HG03039 (cell line): Measurements from ENCODE around the gene HS6ST3.
"Not testable (repeated sequence)": the region's sequence is repeated elsewhere in the genome, so short reads cannot be mapped to it uniquely, and the experiment has no call there.

Experiments used
- ATAC-seq: cut with Tn5 transposase; IDR thresholded peaks from one replicate; pipeline ENCODE4 v1.9.1; 2021; ENCODE audit warnings: mild to moderate bottlenecking, moderate library complexity; ENCODE audit not compliant: unreplicated experiment

The HS6ST3 gene

GRCh38 chr13:96422002-96422401 lies 332.1 kb downstream of the HS6ST3 start:
- no peak for ATAC-seq

GRCh38 chr13:96426167-96426566 lies 336.3 kb downstream of the HS6ST3 start:
- no peak for ATAC-seq

- no peak for ATAC-seq
These were observed 339.0 kb downstream of the HS6ST3 start for GRCh38 chr13:96428911-96429310.

- no peak for ATAC-seq
These were observed 341.2 kb downstream of the HS6ST3 start for GRCh38 chr13:96431044-96431581.

GRCh38 chr13:96444676-96445075 lies 354.8 kb downstream of the HS6ST3 start:
- ATAC-seq, result no peak

GRCh38 chr13:96449920-96450319 lies 360.0 kb downstream of the HS6ST3 start:
- no peak for ATAC-seq

- ATAC-seq, result no peak
These were observed 360.6 kb downstream of the HS6ST3 start for GRCh38 chr13:96450326-96451020.

GRCh38 chr13:96454466-96454865 lies 364.6 kb downstream of the HS6ST3 start:
- ATAC-seq, result no peak

GRCh38 chr13:96460609-96461008 lies 370.7 kb downstream of the HS6ST3 start:
- ATAC-seq, result no peak

GRCh38 chr13:96473526-96474180 lies 383.7 kb downstream of the HS6ST3 start:
- no peak for ATAC-seq

GRCh38 chr13:96474181-96474557 lies 384.3 kb downstream of the HS6ST3 start:
- no peak for ATAC-seq

- ATAC-seq, result no peak
These were observed 385.2 kb downstream of the HS6ST3 start for GRCh38 chr13:96475103-96475502.

- no peak for ATAC-seq
These were observed 391.6 kb downstream of the HS6ST3 start for GRCh38 chr13:96481482-96481881.

GRCh38 chr13:96490496-96490989 lies 400.6 kb downstream of the HS6ST3 start:
- ATAC-seq, result no peak

GRCh38 chr13:96491103-96491502 lies 401.2 kb downstream of the HS6ST3 start:
- no peak for ATAC-seq

GRCh38 chr13:96492766-96493165 lies 402.9 kb downstream of the HS6ST3 start:
- no peak for ATAC-seq

- no peak for ATAC-seq
These were observed 409.7 kb downstream of the HS6ST3 start for GRCh38 chr13:96499656-96500055.

- ATAC-seq, result no peak
These were observed 411.0 kb downstream of the HS6ST3 start for GRCh38 chr13:96500953-96501352.

GRCh38 chr13:96503481-96503880 lies 413.6 kb downstream of the HS6ST3 start:
- ATAC-seq, result no peak

- no peak for ATAC-seq
These were observed 421.7 kb downstream of the HS6ST3 start for GRCh38 chr13:96511587-96511986.

- ATAC-seq, result no peak
These were observed 429.5 kb downstream of the HS6ST3 start for GRCh38 chr13:96519380-96519779.

- not testable (repeated sequence) for ATAC-seq
These were observed 434.6 kb downstream of the HS6ST3 start for GRCh38 chr13:96524398-96525020.
